HG02852 (cell line): ENCODE data around the gene SLC35G6.

Experiments used
- ATAC-seq: cut with Tn5 transposase; IDR thresholded peaks from one replicate; pipeline ENCODE4 v1.9.1; 2021; ENCODE audit warnings: mild to moderate bottlenecking, moderate library complexity; ENCODE audit not compliant: unreplicated experiment

Gene SLC35G6

GRCh38 chr17:7499161-7499560 is 17.9 kb downstream of the SLC35G6 start:
- no peak for ATAC-seq

GRCh38 chr17:7501729-7502128 is 20.5 kb downstream of the SLC35G6 start:
- ATAC-seq, result no peak

- no peak for ATAC-seq
These were observed 21.1 kb downstream of the SLC35G6 start for GRCh38 chr17:7502171-7502847.

- no peak for ATAC-seq
These were observed 21.7 kb downstream of the SLC35G6 start for GRCh38 chr17:7502987-7503386.

- ATAC-seq, result no peak
These were observed 22.3 kb downstream of the SLC35G6 start for GRCh38 chr17:7503521-7503920.

GRCh38 chr17:7508145-7508544 is 26.9 kb downstream of the SLC35G6 start:
- no peak for ATAC-seq

- no peak for ATAC-seq
These were observed 27.6 kb downstream of the SLC35G6 start for GRCh38 chr17:7508846-7509245.

- no peak for ATAC-seq
These were observed 28.7 kb downstream of the SLC35G6 start for GRCh38 chr17:7509937-7510336.

GRCh38 chr17:7511108-7511507 is 29.9 kb downstream of the SLC35G6 start:
- no peak for ATAC-seq

GRCh38 chr17:7512105-7512504 is 30.9 kb downstream of the SLC35G6 start:
- ATAC-seq, result no peak

GRCh38 chr17:7512824-7513540 is 31.7 kb downstream of the SLC35G6 start:
- ATAC-seq, result no peak

GRCh38 chr17:7513850-7514419 is 32.7 kb downstream of the SLC35G6 start:
- no peak for ATAC-seq

GRCh38 chr17:7515911-7516610 is 34.8 kb downstream of the SLC35G6 start:
- no peak for ATAC-seq

GRCh38 chr17:7523033-7523432 is 41.8 kb downstream of the SLC35G6 start:
- no peak for ATAC-seq

- ATAC-seq, result no peak
These were observed 47.6 kb downstream of the SLC35G6 start for GRCh38 chr17:7528842-7529241.

GRCh38 chr17:7530023-7530900 is 49.0 kb downstream of the SLC35G6 start:
- no peak for ATAC-seq
